ENCODE results near the gene ROR1.

Gene ROR1

DNA sequence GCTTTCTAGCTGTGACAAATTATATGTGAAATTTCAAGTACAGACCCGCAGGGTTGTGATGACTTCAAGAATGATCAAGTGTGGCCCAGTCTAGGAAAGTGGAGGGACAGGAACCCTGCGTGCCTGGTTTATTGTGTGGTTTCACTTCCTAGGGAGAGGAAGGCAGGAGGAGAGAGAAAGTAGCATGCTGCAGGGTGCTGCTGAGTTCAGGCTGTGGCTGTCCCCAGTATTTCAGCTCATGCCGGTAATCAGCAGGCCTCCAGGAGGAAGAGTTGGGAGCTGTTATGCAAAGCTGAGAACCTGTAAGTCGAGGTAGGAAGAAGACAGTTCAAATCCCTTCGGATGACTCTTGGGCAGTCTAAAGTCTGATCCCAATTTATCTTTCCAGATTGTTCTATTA is 140.4 kb downstream of the ROR1 start:
- DNase-seq, result peak in 1 of 2 experiments; percentile 36

DNA sequence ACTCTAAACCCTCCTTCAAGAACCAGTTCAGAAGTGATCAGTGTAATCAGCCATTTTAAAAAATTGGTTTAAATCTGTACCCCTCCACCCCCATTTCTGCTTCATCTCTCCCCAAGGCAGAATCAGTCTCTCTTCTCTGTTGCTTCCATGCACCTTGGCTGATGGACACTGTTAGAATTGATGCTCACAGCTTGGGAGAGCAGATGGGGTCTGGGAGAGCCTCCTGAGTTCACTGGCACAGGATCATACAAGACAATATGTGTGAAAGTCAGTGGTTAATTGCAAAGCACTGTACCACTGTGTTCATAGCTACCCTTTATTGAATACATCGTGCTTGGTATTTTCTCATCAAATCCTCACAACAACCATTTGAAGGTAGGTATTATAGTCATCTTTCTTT is 140.9 kb downstream of the ROR1 start:
- DNase-seq, result peak; percentile 42 to 81

DNA sequence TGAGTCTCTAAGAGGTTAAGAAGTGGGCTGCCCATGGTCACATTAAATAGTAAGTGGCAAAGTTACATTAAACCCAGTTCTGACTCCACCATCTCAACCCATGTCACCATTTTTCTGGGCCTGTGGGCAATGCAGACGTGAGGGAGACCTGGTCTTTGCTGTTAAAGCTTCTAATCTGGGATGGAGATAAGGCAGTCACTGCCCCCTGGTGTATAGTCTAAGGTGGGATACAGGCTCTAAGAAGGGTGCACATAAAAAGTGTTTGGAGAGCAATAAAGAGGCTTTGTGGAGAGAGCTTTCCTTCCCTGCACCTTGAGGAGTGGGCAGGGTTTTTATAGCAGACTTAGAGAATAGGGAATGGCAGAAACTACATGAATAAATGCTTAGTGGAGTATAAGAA is 141.3 kb downstream of the ROR1 start:
- peak in 1 of 2 experiments; percentile 41 for DNase-seq

DNA sequence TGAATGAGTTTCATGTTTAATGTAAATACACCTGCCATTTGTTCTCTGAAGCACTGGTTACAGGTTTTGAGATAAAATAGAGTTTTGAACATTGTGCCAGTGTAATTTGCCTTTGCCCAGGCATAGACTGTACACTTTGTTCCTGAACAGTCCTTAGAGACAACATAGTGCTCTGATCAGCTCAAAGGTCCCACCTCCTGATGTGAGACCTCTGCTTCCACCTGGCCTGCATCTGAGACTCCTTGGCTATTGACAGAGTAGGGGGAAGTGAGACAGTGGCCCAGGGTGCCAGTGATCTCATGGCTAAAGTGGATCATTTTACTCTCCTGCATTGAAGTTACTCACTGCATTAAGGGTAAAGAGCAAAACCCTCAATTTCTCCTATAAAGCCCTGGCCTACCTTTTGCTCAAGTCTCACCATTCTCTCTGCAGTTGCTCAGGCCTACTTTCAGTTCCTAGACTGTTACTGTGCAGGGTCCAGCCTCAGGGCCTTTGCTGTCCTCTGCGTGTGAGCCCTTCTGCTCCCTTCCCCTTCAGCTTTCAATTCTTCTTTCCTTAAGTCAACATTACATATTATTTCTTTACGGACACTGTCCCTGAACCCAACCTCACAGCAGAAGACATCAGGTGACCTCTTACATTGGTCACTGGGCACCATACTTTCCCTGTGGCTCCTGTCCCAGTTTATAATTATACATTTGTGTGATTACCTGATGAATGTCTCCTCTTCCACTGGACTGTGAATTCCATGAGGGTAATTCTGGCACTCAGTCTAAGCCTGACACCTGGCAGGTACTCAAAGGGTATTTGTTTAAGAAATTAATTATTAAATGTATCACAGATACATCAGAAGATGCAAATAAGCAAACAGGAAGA is 142.9 kb downstream of the ROR1 start:
- no peak for DNase-seq

DNA sequence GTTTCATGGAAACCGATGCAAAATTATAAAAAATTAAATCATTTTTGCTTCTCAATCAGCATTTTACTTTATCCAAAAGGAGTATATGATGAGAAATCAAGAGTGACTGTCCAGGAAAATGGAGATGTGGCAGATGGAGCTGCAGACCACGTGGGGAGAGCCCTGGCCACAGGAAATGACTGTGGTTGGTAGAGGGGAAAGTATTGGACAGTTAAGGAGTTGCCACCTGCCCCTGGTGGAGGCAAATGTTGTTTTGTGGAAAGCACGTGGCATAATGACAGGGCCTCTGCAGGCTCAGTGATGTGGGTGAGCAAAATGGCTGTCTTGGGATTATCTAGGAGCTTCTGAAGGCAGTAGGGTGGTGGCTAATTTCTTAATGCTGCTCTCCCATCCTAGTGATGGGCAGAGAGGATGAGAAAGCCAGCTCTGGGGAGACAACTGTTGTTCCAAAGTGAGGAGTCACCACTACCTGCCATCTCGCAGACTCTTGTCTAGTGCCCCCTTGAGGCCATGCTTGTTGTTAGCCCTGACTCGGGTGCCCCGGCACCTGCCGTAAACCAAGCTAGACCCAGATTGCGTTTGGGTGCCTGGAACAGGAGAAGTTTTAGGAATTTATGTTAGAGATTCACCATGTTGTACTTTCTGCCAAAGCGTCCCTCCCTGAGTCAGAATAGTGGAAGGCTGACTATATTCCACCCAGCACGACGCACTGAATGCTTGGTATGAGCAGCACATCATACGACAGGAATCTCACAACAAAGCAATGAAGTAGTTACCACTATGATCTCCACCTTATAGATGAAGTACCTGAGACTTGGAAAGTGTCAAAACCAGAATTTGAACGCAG is 144.0 kb downstream of the ROR1 start:
- DNase-seq, result peak in 1 of 2 experiments; percentile 36

DNA sequence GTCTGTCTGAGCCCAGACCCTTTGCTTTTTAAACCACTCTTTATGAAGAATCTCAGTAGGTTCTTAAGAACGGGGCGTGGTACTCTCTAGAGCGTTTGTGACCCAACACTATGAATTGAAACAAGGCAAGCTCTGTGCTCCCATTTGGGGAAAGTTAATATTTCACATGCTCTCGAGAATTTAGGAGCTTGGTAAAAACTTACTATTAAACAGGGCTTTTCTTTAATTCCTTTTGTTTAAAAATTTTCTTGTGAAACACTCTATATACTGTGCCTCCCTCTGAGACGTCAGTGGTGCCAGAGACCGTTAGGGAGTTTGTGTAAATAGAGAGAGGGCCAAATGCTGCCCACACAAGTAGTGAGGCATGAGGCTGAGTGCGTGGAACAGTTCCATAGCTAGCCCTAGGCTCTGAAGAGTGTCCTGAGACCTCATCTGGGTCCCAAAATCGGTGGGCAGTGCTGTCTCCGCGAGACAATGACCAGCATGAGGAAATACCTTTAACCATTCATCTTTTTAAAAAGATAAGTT is 144.7 kb downstream of the ROR1 start:
- peak in 1 of 2 experiments; percentile 16 for DNase-seq

DNA sequence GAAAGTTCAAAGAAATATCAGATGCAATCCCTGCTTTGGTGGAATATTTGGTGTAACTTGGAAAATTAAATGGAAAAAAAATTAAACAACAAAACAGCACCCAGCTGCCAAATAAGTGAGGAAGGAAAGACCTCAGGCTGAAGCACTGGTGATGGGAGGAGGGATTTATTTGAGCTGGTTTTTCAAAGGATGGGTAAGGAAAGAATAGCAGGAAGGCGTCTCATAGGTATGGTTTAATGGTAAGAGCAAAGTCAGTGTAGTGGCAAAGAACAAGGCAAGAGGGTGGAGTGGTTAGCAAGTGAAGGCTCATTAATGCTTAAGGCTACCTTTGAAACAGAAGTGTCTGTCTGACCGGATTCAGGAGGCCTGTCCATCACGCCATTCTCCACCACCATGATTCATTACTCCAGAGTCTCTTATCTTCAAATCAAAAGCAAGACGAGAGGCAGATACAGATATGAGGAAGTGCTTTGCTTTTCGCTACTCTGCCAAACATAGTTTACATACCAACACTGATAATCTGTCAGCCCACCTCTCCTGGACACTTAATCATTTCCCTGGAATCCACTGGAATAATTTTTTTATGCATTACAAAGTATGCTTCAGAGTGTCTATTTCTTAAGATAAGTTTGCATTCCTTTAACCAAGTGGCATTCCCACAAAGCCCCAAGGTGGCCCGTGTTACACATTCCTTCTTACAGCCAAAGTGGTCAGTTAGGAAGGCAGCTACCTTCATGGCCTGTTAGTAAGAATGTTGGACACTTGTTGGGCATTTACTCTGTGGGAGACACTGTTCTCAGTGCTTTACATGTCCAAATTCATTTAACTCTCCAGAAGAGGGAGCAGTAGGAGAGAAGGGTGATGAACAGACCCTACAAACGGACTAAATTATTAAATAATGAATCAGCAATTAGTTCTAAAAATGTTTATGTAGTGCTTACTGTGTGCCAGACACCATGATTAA is 146.6 kb downstream of the ROR1 start:
- DNase-seq, result peak in 1 of 2 experiments; percentile 10

DNA sequence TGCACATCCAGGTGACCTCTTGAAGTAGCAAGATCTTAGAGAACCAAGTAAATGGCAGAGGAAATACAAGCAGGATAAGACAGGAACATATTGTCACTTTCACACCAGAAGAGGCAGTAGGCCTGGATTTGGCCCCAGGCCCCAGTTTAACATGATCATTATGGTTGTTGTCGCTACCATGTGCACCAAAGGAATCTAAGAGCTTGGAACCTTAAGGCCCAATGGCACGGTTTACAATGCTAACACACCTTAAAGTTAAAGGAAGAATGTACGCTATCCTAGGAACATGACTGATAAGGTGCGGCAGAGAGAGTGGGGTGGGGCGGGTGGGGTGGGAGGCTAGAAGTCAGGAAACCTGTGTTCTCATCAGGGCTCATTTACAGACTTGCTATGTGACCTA is 147.5 kb downstream of the ROR1 start:
- no peak for DNase-seq

DNA sequence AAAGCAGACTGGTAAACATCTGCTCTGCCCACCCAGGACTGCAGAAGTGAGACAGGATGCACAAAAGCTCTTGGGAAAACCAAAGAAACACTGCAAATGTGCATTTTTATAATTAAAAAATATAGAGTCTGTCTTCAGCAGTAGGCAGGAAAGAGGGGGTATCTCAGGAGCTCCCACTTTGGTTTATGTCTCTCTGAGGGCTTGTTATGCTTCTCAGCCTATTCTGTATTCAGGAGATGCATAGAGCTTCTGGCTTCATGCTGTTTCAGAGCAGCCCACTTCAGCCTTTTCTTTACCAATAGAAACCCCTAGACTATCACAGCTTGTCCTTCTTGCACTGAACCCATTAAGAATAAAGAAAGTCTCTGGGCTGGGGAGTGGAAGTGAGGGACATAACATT is 148.0 kb downstream of the ROR1 start:
- DNase-seq, result no peak

DNA sequence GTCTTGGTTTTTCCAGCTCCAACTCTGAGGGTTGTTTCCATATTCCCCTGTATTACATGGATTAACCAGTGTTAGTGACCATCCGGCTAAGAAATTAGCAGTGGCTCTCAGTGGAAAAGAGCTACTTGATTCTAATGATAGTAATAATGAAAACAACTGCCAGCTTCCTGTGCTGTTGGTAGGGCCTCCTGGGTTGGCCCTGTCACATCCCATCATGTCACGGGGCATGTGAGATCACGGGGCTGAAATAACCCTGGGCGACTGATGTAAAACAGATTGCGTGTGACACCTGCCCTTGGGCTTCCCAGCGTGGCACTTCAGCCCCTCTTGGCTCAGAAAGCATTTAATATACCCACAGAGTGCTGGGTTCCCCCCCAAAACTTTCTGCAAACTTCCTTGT is 149.0 kb downstream of the ROR1 start:
- no peak for DNase-seq

DNA sequence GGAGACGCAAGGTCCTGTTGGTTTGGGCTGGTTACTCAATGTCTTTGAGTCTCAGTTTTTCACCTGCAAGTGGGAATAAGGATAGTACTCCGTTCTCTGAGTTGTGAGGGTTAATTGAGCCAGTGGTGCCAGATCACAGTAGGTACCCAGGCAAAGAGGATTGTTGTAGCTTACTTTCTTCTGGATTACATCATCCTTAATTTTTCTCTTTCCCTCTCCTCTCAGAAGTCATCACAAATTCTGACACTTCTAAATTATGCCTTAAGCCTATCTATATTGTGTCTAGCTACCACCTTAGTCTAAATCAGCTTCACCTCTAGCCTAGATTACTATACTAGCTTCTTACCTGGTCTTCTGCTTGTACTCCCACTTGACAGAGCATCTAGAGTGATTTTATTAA is 149.5 kb downstream of the ROR1 start:
- no peak for DNase-seq

DNA sequence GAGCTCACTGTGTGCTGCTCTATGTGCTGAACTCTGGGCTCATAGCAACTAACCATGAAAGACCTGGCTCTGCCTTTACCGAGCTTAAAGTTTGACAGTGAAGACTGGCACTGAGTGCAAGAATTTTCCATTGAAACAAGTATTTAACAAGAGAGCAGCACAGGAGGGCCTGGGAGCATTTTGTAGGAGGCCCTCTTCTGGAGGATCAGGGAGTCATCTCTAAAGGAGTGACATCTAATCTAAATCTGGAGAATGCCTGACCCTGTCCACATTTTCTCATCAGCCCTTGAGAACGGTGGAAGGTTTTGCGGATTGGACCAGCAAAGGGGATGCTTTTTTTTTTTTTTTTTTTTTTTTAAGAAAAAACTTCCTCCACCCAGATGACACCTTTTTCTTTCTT is 150.8 kb downstream of the ROR1 start:
- no peak for DNase-seq

DNA sequence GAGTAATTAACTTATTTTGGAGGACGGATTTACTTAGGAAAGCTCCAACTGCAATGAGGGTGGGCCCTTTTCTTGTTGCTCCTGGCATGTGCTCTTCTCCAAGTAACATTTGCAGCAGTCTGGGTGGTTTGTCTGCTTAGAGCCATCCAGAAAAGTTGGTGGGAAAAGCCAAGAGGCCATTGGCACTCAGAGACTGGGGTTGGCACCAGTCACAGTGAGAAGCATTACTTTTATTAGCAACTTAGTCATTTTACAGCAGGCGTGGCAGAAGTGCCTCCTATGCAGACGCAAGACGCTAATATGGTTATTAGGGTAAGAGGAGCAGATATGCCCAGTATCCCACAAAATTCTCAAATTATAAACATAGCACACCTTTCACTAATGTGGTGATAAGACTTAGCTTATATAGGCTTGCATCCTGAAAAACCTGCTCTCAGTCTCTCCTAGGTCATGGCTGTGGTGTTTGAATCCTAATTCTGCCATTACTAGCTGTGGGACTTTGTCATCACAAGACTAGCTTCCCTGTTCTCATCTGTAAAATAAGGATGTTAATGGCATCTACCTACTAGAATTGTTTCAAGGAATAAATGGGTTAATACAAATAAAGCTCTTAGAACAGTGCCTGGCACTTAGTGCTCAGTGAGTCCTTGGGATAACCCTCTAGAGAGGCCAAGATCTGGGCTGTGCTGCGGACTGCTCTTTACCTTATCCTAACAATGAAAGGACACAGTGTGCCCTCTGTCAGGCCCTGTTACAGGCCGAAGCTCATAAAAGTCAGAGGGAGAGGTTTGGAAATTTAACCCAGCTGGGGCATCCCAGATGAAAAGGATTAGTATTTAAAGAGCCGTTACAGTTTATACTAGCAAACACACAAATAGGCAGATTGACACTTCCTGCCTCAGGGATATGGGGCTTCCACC is 154.6 kb downstream of the ROR1 start:
- DNase-seq, result peak; percentile 88 to 95

DNA sequence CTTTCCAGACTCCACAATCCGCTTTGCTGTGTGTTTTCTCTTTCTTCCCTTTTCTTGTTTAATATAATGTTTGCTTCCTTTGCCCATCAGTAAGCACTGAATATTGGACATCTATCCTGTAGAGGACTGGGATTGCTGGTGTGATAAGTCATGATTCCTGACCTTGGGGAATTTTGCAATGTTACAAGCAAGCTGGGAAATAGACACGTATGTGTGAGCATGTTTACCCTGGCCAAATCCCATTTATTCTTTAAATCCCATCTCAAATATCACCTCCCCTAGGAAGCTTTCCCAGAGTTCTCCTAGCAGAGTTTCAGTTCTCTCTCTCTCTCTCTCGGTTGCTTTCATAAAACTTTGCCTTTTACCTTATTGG is 155.3 kb downstream of the ROR1 start:
- DNase-seq, result no peak

DNA sequence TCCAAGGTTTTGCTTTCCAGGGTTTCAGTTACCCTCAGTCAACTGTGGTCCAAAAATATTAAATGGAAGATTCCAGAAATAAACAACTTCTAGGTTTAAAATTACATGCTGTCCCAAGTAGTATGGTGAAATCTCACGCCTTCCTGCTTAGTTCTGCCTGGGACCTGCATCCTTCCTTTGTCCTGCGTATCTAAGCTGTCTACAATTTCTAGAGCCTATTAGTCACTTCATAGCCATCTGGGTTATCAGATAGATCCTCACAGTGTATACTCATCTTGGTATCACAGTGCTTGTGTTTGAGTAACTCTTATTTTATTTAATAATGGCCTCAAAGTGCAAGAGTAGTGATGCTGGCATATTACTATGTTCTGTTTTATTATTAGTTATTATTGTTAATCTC is 157.7 kb downstream of the ROR1 start:
- DNase-seq, result no peak

DNA sequence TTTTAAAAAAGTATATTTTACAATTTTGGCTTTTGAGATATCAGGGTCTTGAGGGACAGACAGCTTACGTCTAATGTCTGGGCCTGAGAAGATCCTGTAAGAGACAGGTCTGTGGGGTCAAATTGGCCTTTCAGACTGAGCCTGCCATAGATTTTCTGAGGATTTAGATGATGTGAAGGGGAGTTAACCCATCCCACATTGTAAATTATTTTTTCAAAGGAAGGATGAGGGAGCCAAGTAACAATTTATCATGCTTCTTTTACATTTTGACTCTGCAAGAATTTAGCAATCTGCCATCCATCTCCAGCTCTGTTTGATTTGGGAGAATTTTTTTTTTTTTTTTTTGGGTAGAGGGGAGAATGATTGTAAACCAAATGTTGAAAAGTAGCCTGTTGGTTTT is 160.9 kb downstream of the ROR1 start:
- no peak for DNase-seq

DNA sequence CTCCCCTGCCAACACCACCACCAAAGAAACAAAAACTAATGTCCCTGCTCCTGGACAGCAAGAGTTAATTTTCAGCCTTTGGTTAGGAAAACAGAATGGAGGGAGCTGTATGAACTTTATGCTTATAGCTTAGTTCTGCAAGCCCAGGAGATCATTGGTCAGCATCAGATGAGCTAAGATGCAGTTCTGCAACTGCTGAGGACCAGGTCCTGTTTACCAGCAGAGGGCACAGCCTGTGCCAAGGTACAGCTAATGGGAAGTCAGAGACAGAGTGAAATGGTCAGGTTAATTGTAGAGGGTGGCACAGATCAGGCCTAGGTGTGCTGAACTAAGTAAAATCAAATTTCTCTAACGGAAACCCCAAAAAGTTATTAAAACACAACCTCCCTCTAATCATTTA is 161.3 kb downstream of the ROR1 start:
- DNase-seq, result no peak

DNA sequence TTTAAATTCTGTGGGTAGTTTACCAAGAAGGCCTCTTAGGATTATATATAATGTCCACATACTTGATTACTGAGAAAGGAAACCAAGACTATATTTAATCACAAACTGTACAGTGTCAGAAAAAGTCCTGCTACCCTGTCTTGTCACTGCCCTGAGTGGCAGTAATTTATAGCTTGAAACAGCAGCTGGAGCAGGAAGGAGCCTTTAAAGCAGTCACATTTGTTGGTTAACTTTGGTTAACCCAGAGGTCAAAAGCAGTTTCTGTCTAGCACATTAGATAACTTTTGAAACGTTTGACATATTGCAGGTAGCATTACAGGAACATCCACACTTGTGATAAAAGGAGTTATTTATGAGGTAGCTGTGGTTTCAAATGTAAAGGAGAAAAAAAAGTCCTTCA is 161.7 kb downstream of the ROR1 start:
- DNase-seq, result no peak

DNA sequence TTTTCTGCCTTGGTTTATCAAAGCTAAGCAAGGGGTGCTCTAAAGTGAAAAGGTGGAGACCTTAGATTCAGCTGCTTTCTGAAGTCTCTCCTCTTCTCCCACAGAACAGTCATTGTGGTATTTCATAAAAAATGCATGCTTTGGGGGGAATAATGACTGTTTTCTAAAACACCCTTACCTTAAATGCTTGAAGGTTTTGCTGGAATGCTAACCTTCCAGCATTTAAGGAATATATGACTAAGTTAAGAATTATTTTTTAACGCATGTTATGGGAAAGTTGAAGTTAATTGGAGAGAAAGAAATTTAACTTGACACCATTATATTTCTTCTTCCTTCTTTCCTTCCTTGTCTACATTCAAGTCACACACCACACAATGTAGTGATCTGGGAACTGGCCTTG is 162.5 kb downstream of the ROR1 start:
- no peak for DNase-seq

DNA sequence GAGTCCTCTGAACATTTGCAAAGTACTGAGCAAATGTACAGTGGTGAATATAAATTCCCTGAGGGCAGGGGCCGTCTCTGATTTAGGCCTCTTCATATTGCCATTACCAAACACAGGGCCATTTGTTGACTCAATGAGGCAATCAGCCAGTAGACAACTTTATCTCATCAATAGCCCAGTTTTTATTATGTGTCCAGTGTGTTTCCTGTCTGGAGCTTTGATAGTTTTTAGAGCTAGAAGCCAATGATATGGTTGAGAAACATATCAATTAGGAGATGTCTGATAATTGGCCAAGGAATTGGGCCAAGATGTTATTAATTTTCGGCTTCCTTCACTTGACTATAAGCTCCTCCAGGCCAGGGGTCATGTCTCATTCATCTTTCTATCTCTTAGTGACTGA is 163.0 kb downstream of the ROR1 start:
- DNase-seq, result no peak

DNA sequence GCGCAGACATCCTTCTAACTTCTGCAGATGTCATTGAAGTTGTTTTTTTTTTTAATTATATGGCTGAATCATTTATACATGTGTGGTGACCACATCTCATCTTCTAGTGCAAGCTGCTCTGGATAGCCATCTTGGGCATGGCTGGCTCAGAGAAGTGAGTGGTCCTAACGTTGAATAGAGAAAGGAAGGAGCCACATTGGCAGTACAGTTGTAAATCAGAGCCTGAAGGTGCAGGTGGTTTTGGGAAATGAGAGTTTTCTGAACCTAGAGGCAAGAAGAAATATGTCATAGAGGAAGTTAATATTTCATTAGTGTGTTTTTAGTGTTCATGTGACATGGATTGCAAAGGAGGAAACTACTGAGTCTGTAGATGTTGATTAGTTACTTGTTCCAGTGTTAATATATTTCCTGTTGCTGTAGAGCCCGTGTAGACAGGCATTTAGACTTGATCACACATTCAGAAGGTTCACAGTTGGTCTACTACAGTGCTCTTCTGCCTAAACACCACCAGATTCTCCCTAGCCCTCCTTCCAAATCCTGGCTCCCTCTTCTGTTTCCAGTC is 163.7 kb downstream of the ROR1 start:
- DNase-seq, result no peak
